Measurements from ENCODE around the gene PAPOLB. TPM values are rescaled to one million over a fixed set of nuclear protein-coding genes. Genes with fewer than 3 reads are reported as not detected.

Gene PAPOLB
- total and polyA plus RNA-seq, 10 of the 15 experiments (the other 5 are each of a cell fraction or from before 2014, with no cell fraction given): 0.01 TPM; not detected in 9

- TF ChIP-seq NR2F1 (conservative IDR thresholded peaks at IDR 0.05) (no peak), NRF1 (conservative IDR thresholded peaks at IDR 0.05; ENCODE audit: low read depth, low read length) (no peak), ATF3 (IDR thresholded peaks at IDR 0.05; ENCODE audit: borderline replicate concordance, extremely low read depth, low read depth, low read length) (no peak), JUNB (IDR thresholded peaks at IDR 0.05) (no peak), BCL11A (IDR thresholded peaks at IDR 0.05; ENCODE audit: low read depth, low read length) (no peak)
Measured at GRCh38 chr7:4815121-4815520, 46.7 kb downstream of the PAPOLB start (continued).

- Histone ChIP-seq H3K36me3 (ENCODE audit: control insufficient read depth in 2 of 2, insufficient read depth in 2 of 2, low read length in 1 of 2) (no peaks in the 10 kb centered on the region), H2AFZ (ENCODE audit: control insufficient read depth, low read depth, low read length) (no peak overlapping the region), H3K9ac (ENCODE audit: control insufficient read depth, insufficient read depth, low read length) (no peak overlapping the region), H3K4me1 (ENCODE audit: control insufficient read depth, insufficient read depth, low read length) (no peaks in the 10 kb centered on the region), H3K4me2 (ENCODE audit: control insufficient read depth, insufficient read depth) (no peak overlapping the region), H3K27ac (ENCODE audit: control insufficient read depth, insufficient read depth) (no peak overlapping the region), H3K79me2 (ENCODE audit: control insufficient read depth, insufficient read depth, low read length) (no peaks in the 10 kb centered on the region), H3K27me3 (replicated peaks in 1 of 2; ENCODE audit: control insufficient read depth in 2 of 2, insufficient read depth in 2 of 2, low read length in 1 of 2) (no peaks in the 10 kb centered on the region), H3K4me3 (no peak overlapping the region), H4K20me1 (ENCODE audit: control insufficient read depth, insufficient read depth) (no peaks in the 10 kb centered on the region), H3K9me3 (replicated peaks; ENCODE audit: control insufficient read depth, insufficient read depth, low read length) (no peaks in the 10 kb centered on the region; the same call in 2 of the 3 replicates)
- no TSS peak for BruUV-seq (replicated peaks)
- in situ Hi-C loops (cut with MboI) (no loop called here), intact Hi-C loops (cut with micrococcal nuclease; ENCODE audit: unreplicated experiment) (no loop called here)
- POLR2A ChIA-PET: no interaction called here
- 34% methylated on average over 11 of the region's 14 CpGs for WGBS (ENCODE audit: insufficient coverage, insufficient replicate concordance, low lambda C conversion rate, missing lambda C conversion rate)
- DNase-seq (ENCODE audit: low read depth, low spot score) (no peak), FAIRE-seq (no peak), ATAC-seq (peak; percentile 38; the same call in 1 of the 3 replicates)
- RAD21 ChIA-PET (ENCODE audit: unreplicated experiment): no interaction called here
- SMC1A ChIA-PET (ENCODE audit: uncharacterized antibody, unreplicated experiment): no interaction called here
- CTCF ChIA-PET: no interaction called here
- no peak for TF ChIP-seq TAF1 (IDR thresholded peaks at IDR 0.05; ENCODE audit: borderline replicate concordance, low read depth, low read length)
- TF ChIP-seq ZNF274 (IDR thresholded peaks at IDR 0.05; ENCODE audit: insufficient read depth, insufficient read length): no peak
- no peak for TF ChIP-seq ZBTB11 (CRISPR knock-in tag; IDR thresholded peaks at IDR 0.05)
- no peak for TF ChIP-seq ZNF687 (IDR thresholded peaks at IDR 0.05)
- TF ChIP-seq BMI1 (IDR thresholded peaks at IDR 0.05; ENCODE audit: borderline replicate concordance): no peak
- TF ChIP-seq SMARCA5 (IDR thresholded peaks at IDR 0.05): no peak
- no peak for TF ChIP-seq RUNX3 (IDR thresholded peaks at IDR 0.05; ENCODE audit: low read length)
- TF ChIP-seq CEBPZ (IDR thresholded peaks at IDR 0.05; ENCODE audit: low read depth, low read length): no peak
Measured at GRCh38 chr7:4814433-4814832, 47.4 kb downstream of the PAPOLB start.

Measured in GM12878 (cell line).